ENCODE measurements around the gene NR2C1.
"Not testable (repeated sequence)": the region's sequence is repeated elsewhere in the genome, so short reads cannot be mapped to it uniquely, and the experiment has no call there.

The NR2C1 gene

DNA sequence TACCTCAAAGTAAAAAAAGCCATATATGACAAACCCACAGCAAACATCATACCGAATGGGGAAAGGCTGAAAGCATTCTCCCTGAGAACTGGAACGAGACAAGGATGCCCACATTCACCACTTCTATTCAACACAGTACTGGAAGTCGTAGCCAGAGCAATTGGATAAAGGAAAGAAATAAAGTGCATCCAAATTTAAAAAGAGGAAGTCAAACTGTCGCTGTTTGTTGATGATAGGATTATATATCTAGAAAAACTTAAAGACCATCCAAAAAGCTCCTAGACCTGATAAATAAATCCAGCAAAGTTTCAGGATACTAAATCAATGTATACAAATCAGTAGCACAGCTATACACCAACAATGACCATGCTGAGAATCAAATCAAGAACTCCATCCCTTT is 75.1 kb downstream of the NR2C1 start:
- no peak for DNase-seq

DNA sequence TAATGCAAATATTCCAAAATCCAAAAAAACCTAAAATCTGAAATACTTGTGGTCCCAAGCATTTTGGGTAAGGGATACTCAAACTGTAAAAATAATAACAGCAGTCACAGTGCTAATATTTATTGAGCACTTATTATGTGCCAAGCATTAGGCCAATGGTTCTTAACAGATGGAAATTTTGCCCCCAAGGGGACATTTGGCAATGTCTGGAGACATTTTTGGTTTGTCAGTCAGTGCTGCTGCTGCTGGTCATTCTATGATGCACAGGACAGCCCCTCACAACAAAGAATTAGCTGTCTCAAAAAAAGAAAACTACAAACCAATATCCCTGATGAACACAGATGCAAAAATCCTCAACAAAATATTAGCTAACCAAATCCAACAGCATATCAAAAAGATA is 75.7 kb downstream of the NR2C1 start:
- no peak for DNase-seq

DNA sequence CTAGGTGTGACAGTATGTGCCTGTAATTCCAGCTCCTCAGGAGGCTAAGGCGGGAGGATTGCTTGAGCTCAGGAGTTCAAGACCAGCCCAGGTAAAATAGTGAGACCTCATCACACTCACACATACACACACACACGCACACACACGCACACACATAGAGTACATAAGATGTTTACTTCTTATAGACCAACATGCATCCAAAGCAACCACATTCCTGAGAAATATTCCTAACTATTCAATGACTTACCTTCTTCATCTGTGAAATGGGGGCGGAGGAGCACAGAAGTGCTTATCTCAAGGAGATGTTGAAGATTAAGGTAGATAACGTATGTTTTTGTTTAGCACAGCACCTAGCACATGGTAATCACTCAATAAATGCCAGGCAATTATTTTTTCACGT is 76.4 kb downstream of the NR2C1 start:
- no peak for DNase-seq

DNA sequence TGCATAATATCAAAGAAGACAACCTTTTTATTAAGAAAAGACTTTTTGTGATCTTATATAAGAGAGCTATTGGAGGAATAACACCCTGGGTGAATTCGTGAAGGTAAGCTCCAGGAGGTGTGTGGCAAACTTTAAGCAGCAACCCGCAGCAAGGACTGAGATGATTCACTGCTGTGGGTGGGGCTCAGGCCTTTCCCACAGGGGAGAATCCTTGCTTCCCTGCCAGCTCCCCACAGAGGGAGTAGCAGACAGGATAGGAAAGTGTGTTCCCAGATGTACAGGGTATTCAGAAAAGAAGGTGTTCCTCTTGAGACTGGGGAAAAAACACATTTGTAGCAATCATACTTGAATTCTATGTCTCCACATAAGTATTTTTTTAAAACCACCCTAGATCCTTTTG is 79.1 kb downstream of the NR2C1 start:
- no peak for DNase-seq

DNA sequence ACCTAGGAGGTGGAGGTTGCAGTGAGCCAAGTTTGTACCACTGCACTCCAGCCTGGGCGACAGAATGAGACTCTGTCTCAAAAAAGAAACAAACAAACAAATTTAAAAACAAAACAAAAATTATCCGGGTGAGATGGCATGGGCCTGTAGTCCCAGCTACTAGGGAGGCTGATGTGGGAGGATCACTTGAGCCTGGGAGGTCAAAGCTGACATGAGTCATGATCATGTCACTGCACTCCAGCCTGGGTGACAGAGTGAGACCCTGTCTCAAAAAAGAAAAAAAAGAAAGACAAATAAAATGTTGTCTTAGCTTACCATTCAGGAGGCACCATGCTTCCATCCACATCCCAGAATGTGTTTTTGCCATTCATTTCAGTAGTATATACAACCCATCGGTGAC is 79.6 kb downstream of the NR2C1 start:
- DNase-seq, result not testable (repeated sequence)

DNA sequence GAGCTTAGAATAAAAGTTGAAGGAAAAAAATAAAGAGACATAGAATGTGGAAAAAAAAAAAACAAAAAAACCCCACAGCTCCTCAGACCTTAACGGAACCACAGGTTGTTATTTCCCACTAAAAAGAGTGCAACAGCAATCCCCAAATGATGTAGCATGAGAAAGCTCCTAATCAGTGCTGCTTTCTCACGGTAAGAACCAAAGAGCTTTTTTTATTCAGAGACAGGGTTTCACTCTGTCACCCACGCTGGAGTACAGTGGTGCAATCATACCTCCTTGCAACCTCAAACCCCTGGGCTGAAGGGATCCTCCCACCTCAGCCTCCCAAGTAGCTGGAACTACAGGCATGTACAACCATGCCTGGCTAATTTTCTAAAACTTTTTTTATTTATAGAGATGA is 83.2 kb downstream of the NR2C1 start:
- no peak for DNase-seq

DNA sequence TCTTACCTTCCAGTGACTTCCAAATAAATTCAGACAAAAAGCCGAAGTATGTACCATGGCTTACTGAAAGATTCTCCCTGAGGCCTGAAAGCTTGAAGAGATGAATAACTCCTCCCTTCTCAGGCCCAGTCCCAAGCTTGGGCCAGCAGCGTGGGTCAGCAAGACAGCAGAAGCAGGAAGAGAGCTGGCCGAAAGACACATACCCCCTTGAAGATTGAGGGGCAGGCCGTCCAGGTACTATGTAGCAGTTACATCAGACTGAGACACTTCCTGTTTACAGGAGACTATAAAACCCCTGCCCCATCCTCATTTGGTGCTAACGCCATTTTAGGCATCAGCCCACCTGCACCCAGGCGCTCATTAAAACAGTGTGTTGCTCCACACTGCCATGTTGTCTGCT is 84.9 kb downstream of the NR2C1 start:
- DNase-seq, result no peak

DNA sequence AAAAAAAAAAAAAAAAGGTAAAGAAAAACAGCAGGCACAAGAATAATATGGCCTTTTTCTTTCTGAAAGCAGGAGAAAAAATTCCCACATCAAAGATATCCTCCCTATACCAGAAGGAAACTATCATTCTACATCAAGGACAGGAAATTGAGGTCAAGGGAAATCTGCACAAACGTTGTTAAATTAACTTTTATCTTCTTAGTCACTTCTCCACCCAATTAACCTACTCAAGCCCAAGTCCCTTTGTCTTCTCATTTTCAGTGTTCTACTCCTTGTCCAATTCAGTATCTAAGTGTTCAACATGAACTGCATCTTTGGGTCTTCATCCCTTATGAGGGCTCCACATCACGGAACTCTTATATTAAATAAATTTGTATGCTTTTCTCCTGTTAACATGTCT is 85.6 kb downstream of the NR2C1 start:
- no peak for DNase-seq

DNA sequence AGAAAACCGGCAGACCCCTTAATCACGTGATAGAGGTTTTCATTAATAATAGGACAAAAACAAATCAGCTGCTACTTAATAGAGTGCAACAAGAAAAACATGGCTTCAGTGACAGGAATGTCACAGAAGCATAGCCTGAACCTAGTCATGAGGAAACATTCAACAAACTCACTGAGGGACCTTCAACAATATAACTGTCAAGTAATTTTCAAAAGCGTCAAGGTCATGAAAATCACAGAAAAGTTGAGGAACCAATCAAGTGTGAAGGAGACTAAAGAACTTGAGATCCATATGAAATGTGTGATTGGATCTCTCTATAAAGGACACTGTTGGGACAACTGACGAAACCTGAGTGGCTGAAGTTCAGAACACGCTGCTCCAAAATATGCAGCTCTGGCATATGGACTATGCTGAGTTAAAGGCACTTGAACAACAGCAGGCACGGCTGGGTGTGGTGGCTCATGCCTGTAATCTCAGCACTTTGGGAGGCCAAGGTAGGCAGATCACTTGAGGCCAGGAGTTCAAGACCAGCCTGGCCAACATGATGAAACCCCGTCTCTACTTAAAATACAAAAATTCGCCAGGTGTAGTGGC is 86.2 kb downstream of the NR2C1 start:
- no peak for DNase-seq

DNA sequence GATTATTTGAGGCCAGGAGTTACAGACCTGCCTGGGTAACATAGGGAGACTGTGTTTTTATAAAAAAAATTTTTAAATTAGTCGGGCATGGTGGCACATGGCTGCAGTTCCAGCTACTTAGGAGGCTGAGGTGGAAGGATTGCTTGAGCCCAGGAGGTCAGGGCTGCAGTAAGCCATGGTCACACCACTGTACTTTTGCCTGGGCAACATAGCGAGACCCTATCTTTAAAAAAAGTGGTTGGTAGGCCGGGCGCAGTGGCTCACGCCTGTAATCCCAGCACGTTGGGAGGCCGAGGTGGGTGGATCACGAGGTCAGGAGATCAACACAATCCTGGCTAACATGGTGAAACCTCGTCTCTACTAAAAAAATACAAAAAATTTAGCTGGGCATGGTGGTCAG is 88.3 kb downstream of the NR2C1 start:
- DNase-seq, result not testable (repeated sequence)

DNA sequence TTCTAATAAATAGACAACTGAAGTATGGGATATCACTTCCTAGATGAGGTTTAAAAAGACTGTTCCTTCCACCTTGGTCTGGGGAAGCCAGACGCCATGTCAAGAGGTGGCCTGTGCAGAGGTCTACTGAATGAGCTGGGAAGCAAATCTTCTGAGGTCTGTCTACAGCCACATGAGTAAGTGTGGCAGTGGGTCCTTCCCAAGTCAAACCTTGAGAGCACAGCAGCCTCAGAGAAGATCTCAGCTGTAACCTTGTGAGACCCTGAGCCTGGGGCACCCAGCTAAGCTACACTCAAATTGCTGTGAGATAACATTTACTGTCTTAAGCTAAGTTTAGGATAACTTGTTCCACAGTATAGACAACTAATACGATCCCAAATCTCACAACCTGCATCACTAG is 90.1 kb downstream of the NR2C1 start:
- no peak for DNase-seq

DNA sequence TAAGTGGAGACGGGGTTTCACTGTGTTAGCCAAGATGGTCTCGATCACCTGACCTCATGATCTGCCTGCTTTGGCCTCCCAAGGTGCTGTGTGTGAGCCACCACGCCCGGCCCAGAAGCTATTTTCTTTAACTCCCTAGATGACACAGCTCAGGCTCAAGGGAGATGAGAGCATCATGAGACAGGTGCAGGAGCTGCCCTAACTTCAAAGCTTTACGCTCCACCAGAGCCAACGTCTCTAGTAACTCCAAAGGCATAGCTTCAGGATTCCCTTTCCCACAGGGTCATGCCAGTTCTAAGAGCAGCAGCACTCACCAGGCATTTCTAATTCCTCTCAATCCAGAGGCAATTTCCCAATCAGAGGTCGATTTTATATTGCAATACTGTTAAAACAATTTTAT is 91.0 kb downstream of the NR2C1 start:
- DNase-seq, result no peak

DNA sequence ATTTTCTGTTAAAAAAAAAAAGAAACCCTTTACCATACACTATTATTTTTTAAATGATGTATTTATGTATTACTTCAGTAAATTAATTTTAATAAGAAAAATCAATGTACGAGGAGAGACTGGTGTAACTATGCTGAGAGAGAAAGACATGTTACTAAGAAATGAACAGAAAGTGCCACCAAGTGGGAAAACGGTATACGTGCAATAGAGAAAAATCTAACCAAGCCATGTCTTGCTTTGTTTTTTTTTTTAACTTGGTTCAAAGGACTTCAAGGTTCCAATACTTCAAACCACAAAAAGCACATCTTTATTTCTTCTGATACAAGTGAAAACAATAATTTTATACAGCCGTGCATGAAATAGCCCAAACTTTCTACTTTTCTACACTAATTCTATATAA is 92.8 kb downstream of the NR2C1 start:
- peak; percentile 31 for DNase-seq

DNA sequence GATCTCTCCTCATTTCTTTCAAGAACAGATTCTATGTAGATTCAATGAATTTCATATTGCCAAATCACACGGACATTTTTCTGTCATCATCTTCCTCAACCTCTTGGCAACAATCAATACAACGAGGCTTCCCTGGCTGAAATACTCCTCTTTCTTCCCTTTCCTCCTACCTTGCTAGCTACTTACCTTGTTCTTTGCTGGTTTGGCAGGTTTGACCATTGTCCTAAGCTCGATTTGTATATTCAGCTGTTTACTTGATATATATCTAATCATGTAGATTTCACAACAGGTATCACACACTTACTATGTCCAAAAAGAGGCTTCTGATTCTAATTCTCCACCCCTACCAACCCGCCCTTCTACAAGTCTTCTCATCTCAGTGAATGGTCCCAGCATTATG is 93.5 kb downstream of the NR2C1 start:
- no peak for DNase-seq

DNA sequence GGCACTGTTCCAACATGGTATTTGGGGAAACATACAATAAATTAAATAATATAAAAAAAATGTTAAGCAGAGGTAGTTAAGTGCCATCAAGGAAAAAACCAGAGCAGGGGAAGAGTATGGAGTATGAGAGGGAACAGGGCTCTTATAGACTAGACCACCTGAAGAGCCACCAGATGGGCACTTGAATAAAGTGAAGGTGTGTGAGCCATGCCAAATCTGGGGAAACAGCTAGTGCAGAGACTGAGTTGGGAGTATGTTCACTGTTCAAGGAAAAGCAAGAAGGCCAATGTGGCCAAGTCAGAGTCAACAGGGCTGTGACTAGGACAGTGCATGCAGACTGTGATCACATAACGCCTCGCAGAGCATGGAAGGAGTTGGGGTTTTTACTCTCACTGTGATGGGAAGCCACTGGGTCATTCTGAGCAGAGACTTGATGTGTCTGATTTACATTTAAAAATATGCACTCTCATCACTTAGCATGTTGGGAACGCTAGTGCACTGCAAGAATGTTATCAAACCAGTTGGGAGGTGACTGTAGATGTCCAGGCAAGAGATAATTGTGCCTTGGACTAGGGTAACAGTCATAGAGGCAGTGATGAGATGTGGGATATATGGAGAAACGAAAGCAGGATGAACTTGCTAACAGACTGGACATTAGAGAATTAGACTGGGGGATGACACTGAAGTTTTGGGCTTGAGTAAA is 95.5 kb downstream of the NR2C1 start:
- DNase-seq, result no peak

DNA sequence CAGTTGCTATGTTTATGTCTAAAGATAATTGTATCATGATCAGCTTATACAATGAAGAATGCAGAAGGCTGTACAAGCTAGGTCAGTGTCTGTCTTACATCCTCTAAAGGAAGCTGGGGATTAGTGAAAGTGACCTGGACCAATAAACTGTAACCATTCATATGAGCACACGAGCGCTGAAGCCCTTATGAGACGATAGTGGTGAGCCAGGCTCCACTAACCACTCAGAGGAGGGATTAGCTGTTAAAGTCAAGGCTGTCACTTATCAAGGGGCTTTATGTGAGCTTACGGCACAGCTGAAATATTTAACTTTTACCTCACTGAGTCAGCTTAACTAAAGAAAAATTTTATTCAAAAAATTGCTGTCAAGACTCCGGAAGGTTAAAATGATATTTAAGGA is 100.2 kb downstream of the NR2C1 start:
- DNase-seq, result no peak

DNA sequence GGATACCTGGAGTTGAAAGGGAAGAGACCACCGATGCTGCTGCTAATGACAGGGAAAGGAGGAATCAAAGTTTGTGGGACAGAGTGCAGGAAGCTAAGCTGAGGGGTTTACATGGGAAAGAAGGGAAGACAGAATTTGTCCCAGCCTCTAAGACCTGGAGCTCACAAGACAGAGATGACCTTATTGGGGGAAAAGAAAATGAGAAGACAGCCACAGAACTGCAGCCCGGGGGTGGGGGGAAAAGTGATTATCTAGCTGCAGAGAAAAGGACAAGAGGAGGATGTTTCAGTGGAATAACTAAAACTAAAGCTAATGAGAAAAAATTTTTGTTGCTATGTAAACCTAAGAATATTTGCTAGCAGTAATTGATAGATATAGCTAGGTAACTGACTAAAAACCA is 100.6 kb downstream of the NR2C1 start:
- DNase-seq, result no peak

DNA sequence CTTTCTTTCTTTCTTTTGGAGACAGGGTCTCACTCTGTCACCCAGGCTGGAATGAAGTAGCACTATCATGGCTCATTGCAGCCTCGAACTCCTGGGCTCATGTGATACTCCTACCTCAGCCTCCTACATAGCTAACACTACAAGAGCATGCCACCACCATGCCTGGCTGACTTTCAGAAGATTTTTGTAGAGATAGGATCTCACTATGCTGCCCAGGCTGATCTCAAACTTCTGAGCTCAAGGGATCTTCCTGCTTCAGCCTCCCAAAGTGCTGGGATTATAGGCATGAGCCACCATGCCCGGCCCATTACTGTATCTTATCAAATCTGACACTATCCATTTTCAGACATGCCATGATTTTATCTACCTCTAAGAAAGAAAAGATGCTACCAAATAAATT is 101.5 kb downstream of the NR2C1 start:
- no peak for DNase-seq

DNA sequence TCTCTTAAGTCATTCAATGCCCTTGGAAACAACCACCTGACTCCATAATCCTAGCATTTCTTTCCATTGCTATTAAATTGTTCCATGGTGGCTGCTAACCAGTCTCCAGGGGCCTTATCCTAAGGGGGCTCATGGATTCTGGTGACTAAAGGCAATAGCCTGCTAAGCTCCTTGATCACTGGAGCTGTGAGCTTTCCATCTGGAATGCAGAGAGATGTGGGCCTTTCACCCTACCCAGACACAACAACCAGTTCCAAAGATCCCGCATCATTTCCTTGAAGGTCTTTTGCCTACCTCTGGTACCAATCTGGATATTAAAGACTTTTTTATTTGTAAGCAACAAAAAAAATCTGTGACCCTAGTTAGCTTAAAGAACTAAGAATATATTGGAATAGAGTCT is 102.9 kb downstream of the NR2C1 start:
- DNase-seq, result no peak
